ENCODE data around the gene DAB1.

Gene DAB1

GRCh38 chr1:57206038-57206437, 217.8 kb downstream of the DAB1 start:
- no peaks in the 10 kb centered on the region for H3K9me2 ChIP-seq (replicated peaks; ENCODE audit: control insufficient read depth, low read length)
- H3K79me2 ChIP-seq (ENCODE audit: control insufficient read depth, low read length), result no peaks in the 10 kb centered on the region
- no peak overlapping the region for H3K4me3 ChIP-seq (ENCODE audit: low read length)
- H3K36me3 ChIP-seq (ENCODE audit: control insufficient read depth, low read length), result no peaks in the 10 kb centered on the region
- no peak overlapping the region for H3K27ac ChIP-seq (ENCODE audit: low read depth, low read length)
- TF ChIP-seq EZH2phosphoT487 (IDR thresholded peaks at IDR 0.05; ENCODE audit: borderline replicate concordance, low read length), result no peak
- TF ChIP-seq, protein P1, sequence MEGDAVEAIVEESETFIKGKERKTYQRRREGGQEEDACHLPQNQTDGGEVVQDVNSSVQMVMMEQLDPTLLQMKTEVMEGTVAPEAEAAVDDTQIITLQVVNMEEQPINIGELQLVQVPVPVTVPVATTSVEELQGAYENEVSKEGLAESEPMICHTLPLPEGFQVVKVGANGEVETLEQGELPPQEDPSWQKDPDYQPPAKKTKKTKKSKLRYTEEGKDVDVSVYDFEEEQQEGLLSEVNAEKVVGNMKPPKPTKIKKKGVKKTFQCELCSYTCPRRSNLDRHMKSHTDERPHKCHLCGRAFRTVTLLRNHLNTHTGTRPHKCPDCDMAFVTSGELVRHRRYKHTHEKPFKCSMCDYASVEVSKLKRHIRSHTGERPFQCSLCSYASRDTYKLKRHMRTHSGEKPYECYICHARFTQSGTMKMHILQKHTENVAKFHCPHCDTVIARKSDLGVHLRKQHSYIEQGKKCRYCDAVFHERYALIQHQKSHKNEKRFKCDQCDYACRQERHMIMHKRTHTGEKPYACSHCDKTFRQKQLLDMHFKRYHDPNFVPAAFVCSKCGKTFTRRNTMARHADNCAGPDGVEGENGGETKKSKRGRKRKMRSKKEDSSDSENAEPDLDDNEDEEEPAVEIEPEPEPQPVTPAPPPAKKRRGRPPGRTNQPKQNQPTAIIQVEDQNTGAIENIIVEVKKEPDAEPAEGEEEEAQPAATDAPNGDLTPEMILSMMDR (IDR thresholded peaks at IDR 0.05; ENCODE audit: low read depth, low read length, poor library complexity, severe bottlenecking), result no peak
- H3F3A ChIP-seq (ENCODE audit: control insufficient read depth, insufficient read depth), result no peaks in the 10 kb centered on the region
- no peaks in the 10 kb centered on the region for H4K20me1 ChIP-seq (ENCODE audit: control insufficient read depth, insufficient read depth, low read depth, low read length)
- H3K4me2 ChIP-seq (ENCODE audit: low read length), result no peak overlapping the region
- no peaks in the 10 kb centered on the region for H3K4me1 ChIP-seq (ENCODE audit: control insufficient read depth, low read length)
- H3K9me3 ChIP-seq (ENCODE audit: control insufficient read depth, insufficient read depth, low read length), result no peaks in the 10 kb centered on the region
- no peaks in the 10 kb centered on the region for H3K27me3 ChIP-seq (ENCODE audit: control insufficient read depth, low read length)

DNA sequence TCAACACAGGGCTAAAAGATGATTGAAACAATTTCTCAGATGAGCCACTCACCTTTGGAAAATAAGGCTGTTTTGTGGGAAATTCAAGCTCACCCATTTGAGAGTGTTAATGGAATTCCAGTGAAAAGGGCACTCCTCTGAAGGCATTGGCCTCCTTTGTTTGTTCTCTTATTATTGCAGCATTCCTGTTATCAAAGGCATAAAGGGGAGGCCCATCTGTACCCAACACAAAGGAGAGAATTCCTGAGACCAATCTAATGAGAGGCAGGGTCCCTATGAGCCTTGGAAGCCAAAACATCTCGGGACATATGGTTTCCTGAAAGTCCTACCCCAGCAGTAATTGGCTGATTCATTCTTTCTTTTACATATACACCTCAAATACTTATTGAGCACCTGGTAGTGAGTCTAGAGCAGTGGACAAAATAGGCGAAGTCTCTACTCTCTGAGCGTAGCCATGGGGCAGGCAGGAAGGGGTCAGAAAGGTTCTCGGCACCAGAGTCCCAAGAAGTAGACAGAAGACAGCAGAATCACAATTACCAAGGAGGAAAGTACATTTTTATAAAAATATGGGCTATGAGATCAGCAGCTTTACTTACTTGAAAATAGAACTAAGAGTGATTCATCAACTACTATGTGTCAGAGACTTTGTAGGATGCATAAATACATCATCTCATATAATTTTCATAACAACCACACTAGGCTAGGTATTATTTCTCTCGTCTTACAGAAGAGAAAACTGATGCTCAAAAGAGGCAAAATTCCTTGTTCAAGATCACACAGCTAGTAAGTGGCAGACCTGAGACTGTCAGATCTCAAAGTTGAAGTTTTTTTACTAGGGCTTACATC, 218.7 kb downstream of the DAB1 start:
- Histone ChIP-seq H3K79me2 (ENCODE audit: control insufficient read depth, low read length) (no peaks in the 10 kb centered on the region), H3F3A (ENCODE audit: control insufficient read depth, insufficient read depth) (no peaks in the 10 kb centered on the region), H4K20me1 (ENCODE audit: control insufficient read depth, insufficient read depth, low read depth, low read length) (no peaks in the 10 kb centered on the region), H3K4me1 (ENCODE audit: control insufficient read depth, low read length) (no peaks in the 10 kb centered on the region), H3K36me3 (ENCODE audit: control insufficient read depth, low read length) (no peaks in the 10 kb centered on the region), H3K27me3 (ENCODE audit: control insufficient read depth, low read length) (no peaks in the 10 kb centered on the region), H3K4me2 (ENCODE audit: low read length) (no peak overlapping the region), H3K9me2 (replicated peaks; ENCODE audit: control insufficient read depth, low read length) (no peaks in the 10 kb centered on the region), H3K4me3 (ENCODE audit: low read length) (no peak overlapping the region), H3K27ac (ENCODE audit: low read depth, low read length) (no peak overlapping the region), H3K9me3 (ENCODE audit: control insufficient read depth, insufficient read depth, low read length) (no peaks in the 10 kb centered on the region)
- TF ChIP-seq, protein P1 (IDR thresholded peaks at IDR 0.05; ENCODE audit: low read depth, low read length, poor library complexity, severe bottlenecking), result no peak
- no peak for TF ChIP-seq EZH2phosphoT487 (IDR thresholded peaks at IDR 0.05; ENCODE audit: borderline replicate concordance, low read length)

GRCh38 chr1:57204091-57204490, 219.8 kb downstream of the DAB1 start:
- Histone ChIP-seq H3K4me1 (ENCODE audit: control insufficient read depth, low read length) (no peaks in the 10 kb centered on the region), H3K27ac (ENCODE audit: low read depth, low read length) (no peak overlapping the region), H3F3A (ENCODE audit: control insufficient read depth, insufficient read depth) (no peaks in the 10 kb centered on the region), H3K9me3 (ENCODE audit: control insufficient read depth, insufficient read depth, low read length) (no peaks in the 10 kb centered on the region), H4K20me1 (ENCODE audit: control insufficient read depth, insufficient read depth, low read depth, low read length) (no peaks in the 10 kb centered on the region), H3K27me3 (ENCODE audit: control insufficient read depth, low read length) (no peaks in the 10 kb centered on the region), H3K79me2 (ENCODE audit: control insufficient read depth, low read length) (no peaks in the 10 kb centered on the region), H3K4me3 (ENCODE audit: low read length) (no peak overlapping the region), H3K9me2 (replicated peaks; ENCODE audit: control insufficient read depth, low read length) (no peaks in the 10 kb centered on the region), H3K36me3 (ENCODE audit: control insufficient read depth, low read length) (no peaks in the 10 kb centered on the region), H3K4me2 (ENCODE audit: low read length) (no peak overlapping the region)
- TF ChIP-seq EZH2phosphoT487 (IDR thresholded peaks at IDR 0.05; ENCODE audit: borderline replicate concordance, low read length), result no peak

GRCh38 chr1:57202241-57202640, 221.6 kb downstream of the DAB1 start:
- TF ChIP-seq, protein P1 (IDR thresholded peaks at IDR 0.05; ENCODE audit: low read depth, low read length, poor library complexity, severe bottlenecking), result no peak
- TF ChIP-seq EZH2phosphoT487 (IDR thresholded peaks at IDR 0.05; ENCODE audit: borderline replicate concordance, low read length), result no peak
- no peaks in the 10 kb centered on the region for H3K9me2 ChIP-seq (replicated peaks; ENCODE audit: control insufficient read depth, low read length)
- no peaks in the 10 kb centered on the region for H3K27me3 ChIP-seq (ENCODE audit: control insufficient read depth, low read length)
- no peaks in the 10 kb centered on the region for H3F3A ChIP-seq (ENCODE audit: control insufficient read depth, insufficient read depth)
- H3K4me3 ChIP-seq (ENCODE audit: low read length), result no peak overlapping the region
- H4K20me1 ChIP-seq (ENCODE audit: control insufficient read depth, insufficient read depth, low read depth, low read length), result no peaks in the 10 kb centered on the region
- H3K27ac ChIP-seq (ENCODE audit: low read depth, low read length), result no peak overlapping the region
- no peaks in the 10 kb centered on the region for H3K9me3 ChIP-seq (ENCODE audit: control insufficient read depth, insufficient read depth, low read length)
- H3K36me3 ChIP-seq (ENCODE audit: control insufficient read depth, low read length), result no peaks in the 10 kb centered on the region
- no peaks in the 10 kb centered on the region for H3K79me2 ChIP-seq (ENCODE audit: control insufficient read depth, low read length)
- no peaks in the 10 kb centered on the region for H3K4me1 ChIP-seq (ENCODE audit: control insufficient read depth, low read length)
- no peak overlapping the region for H3K4me2 ChIP-seq (ENCODE audit: low read length)

Data from DOHH2 (cell line).